Right lobe of liver (tissue), 6 donors: ENCODE results near the gene COL9A1. TPM values are rescaled to one million over a fixed set of nuclear protein-coding genes. Genes with fewer than 3 reads are reported as not detected.

Experiments
- ATAC-seq, 4 donors: fragments of 200-7000 bp; cut with Tn5 transposase; one replicate each; pipeline ENCODE4 v1.9.1; 2020; ENCODE audit warnings: mild to moderate bottlenecking in 4 of 4, moderate library complexity in 4 of 4
- DNase-seq, 3 donors: peaks; one replicate each; pipeline ENCODE4 v3.0.0-alpha.2; 2020
- H3K27ac ChIP-seq, 3 donors: fragments of 200-600 bp; one replicate each; pipeline ENCODE4 v1.8.0; 2022
- H3K27me3 ChIP-seq, 2 donors: fragments of 200-600 bp; one replicate each; pipeline ENCODE4 v1.8.0; 2022
- H3K36me3 ChIP-seq, 4 donors: fragments of 200-600 bp; sonication (generic) in 1 of 4; one replicate each; pipeline versions ENCODE4 v1.5.1 to v1.8.0; 2017 to 2022; ENCODE audit warnings: control low read depth in 1 of 4
- H3K4me1 ChIP-seq, 4 donors: fragments of 200-600 bp; sonication (generic) in 1 of 4; one replicate each; pipeline versions ENCODE4 v1.5.1 to v1.8.0; 2017 to 2022; ENCODE audit warnings: control low read depth in 1 of 4
- H3K4me3 ChIP-seq, 3 donors: fragments of 200-600 bp; one replicate each; pipeline ENCODE4 v1.8.0; 2022
- H3K9me3 ChIP-seq, 4 donors: fragments of 200-600 bp; sonication (generic) in 1 of 4; one replicate each; pipeline versions ENCODE4 v1.5.1 to v1.8.0; 2017 to 2022; ENCODE audit warnings: control low read depth in 1 of 4
- CTCF ChIP-seq, 4 donors: fragments of 200-600 bp in 3 of 4; fragments of 450-650 bp in 1 of 4; IDR thresholded peaks; one replicate each; pipeline versions ENCODE4 v1.5.1 to v1.8.0; 2016 to 2022; ENCODE audit warnings: antibody characterized with exemption in 4 of 4, mild to moderate bottlenecking in 2 of 4
- POLR2A ChIP-seq: fragments of 450-650 bp; IDR thresholded peaks from one replicate; pipeline ENCODE4 v1.6.1; 2017; ENCODE audit warnings: antibody characterized with exemption, mild to moderate bottlenecking
- WGBS: methylation state at CpG from one replicate; pipeline ENCODE4 v1.1.6; 2018; ENCODE audit warnings: low coverage, low lambda C conversion rate; ENCODE audit not compliant: insufficient coverage; ENCODE audit errors: missing lambda C conversion rate; 5-methylcytosine and 5-hydroxymethylcytosine counted together
- intact Hi-C, 2 donors: fragments of 100-400 bp; cut with DNase I; formaldehyde crosslinking; loops; one replicate each; pipeline versions ENCODE4 v1.11.2 to v1.14.1; 2022
- total RNA-seq, 6 experiments: library from RNA; depleted of rRNA in 2 of 6; stranded (reverse); fragments of >200 nt in 2 of 6; fragmentation: NEBNext Ultra II Directional in 3 of 6; extraction: Animal tissue kit (Norgen Biotek cat#: 25700) in 3 of 6; gene quantifications; one replicate each; pipeline versions ENCODE4 v1.1.0 to v1.2.4, GENCODE V29; 2016 to 2023
- donor health status: DM: no; HTN: yes; CAD: no.
- donor health status: DM: no; HTN: no; CAD: no.
- donor health status: DM: no; HTN: no; CAD: no.
- donor health status: DM: no; HTN: yes; CAD: no.
- donor health status: DM: no; HTN: yes; CAD: no.

The COL9A1 gene
- total RNA-seq, 6 experiments from 2014 or later, result 0.11 TPM; not detected in 5

DNA sequence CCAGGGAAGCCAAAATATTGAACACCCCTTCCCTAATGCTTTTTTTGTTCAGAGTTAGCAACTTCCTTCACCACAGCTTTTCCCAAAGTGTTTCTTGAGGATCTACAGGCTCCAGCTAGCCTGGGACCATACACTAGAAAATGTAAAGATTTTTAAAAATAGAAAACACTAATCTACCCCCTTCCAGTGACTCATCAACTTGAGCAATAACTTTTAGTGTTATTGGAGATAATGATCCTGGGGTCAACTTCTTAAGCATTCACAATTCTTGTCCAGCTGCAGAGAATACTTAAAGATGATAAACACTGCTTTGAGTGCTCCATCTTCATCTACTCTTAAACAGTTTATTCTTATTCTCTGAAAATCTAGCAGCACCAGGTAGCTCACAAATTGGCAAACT is 131.6 kb downstream of the COL9A1 start:
- no peak for TF ChIP-seq CTCF (IDR thresholded peaks at IDR 0.05)
- no peak for TF ChIP-seq POLR2A
- no peaks in the 10 kb centered on the region for H3K27me3 ChIP-seq
- H3K36me3 ChIP-seq, result no peaks in the 10 kb centered on the region
- no peak overlapping the region for H3K27ac ChIP-seq
- intact Hi-C loops, result no loop called here
- no peak overlapping the region for H3K4me3 ChIP-seq
- DNase-seq, result no peak
- no peak for ATAC-seq
- no peaks in the 10 kb centered on the region for H3K9me3 ChIP-seq
- peaks cover 0 to under 1% (median 0%) of the 10 kb centered on the region in 4 donors for H3K4me1 ChIP-seq

DNA sequence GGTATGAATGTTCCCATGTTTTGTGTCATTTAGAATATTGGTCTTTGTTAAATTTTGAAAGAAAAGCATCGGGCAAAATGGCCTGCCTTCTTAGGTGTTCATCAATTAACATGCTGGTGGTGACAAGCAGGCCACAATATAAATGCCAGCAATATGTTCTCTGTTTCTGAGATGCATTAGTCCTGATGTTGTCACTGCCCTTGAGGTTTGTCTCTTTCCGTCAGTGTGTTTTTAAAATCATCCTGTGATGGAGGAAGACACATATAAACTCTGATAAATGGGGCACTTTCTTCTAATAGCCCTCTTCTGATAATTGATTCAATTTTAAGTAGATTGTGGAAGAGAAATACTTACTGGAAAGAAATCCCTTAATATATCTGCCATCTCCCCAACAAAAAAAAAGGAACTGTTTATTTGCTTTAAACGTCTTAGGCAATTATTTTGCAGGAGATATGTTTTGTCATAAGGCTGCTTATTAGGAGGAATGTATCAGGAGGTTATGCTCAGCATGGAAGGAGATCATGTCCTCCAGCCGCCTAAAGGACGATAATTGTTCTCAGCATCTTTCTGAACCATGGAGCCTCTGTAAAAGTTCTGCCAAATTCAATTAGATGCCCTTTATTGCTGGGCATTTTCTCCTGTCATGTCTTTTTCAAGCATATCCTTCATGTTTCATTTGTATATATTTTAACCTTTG is 134.1 kb downstream of the COL9A1 start:
- intact Hi-C loops, result loop anchor here in 1 of 2 donors (10.0 kb wide), 1 partner anchor 64 kb away; no protein-coding TSS in a partner anchor
- H3K4me1 ChIP-seq, result peaks cover 0 to 3% (median 0%) of the 10 kb centered on the region in 4 donors
- no peaks in the 10 kb centered on the region for H3K9me3 ChIP-seq
- H3K4me3 ChIP-seq, result no peak overlapping the region
- WGBS, result 70% methylated on average over 5 of the region's 5 CpGs
- no peak overlapping the region for H3K27ac ChIP-seq
- H3K27me3 ChIP-seq, result peaks cover 0 to 5% of the 10 kb centered on the region in 2 donors
- H3K36me3 ChIP-seq, result no peaks in the 10 kb centered on the region
- ATAC-seq (no peak), DNase-seq (no peak)
- TF ChIP-seq POLR2A, result no peak
- TF ChIP-seq CTCF (IDR thresholded peaks at IDR 0.05), result no peak

Other genes starting within 250 kb of the COL9A1 start
- gene FAM135A, start 110.4 kb upstream of the COL9A1 start, total RNA-seq, result 10 to 100 TPM in 2 of 6 experiments, 1 to 10 TPM in 4; 3.9 to 17.0 (median 8.0) TPM